IPS DF 19.7 (cell line): Measurements from ENCODE around the gene OLFML3.

Experiments used
- DNase-seq: peaks from one replicate; pipeline ENCODE4 v3.0.0-alpha.2; 2013; ENCODE audit warnings: low read depth, low spot score

Gene OLFML3

DNA sequence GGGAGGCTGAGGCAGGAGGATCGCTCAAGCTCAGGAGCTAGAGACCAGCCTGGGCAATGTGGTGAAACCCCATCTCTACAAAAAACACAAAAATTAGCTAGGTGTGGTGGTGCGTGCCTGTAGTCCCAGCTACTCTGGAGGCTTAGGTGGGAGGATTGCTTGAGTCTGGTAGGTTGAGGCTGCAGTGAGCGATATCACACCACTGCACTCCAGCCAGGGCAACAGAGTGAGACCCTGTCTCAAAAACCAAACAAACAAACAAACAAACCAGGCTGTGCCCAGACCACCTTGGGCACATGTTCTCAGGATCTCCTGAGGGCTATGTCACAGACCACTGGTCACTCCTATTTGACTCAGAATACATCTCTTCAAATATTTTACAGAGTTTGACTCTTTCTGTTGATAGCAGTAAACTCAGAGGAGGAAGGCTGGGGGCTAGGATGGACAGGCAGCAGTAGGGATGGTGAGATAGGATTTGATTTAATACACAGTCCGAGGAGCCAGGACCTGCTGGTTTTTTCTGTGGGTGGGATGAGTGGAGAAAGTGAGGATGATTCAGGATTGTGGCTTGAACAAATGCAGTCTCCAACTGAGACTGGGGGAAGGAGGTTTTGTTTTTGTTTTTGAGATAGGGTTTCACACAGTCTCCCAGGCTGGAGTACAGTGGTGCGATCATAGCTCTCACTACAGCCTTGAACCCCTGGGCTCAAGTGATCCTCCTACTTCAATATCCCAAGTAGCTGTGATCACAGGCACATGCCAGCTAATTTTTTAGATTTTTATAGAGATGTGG, 46.5 kb downstream of the OLFML3 start:
- DNase-seq, result no peak

DNA sequence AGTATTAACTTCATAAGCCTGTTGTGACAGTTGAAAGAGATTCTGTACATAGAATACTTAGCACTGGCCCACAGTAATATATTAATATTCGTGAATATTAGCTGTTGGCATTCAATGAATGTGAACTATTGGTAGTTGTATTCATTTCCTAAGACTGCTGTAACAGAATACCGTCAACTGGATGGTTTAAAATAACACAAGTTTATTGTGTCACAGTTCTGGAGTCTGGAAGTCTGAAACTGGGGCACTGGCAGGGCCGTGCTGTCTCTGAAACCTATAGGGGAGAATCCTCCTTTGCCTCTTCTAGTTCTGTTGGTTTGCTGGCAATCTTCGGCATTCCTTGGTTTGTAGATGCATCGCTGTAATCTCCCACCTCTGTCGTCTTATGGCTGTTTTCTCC, 47.5 kb downstream of the OLFML3 start:
- no peak for DNase-seq
